ENCODE data around the gene SMAD4. TPM values are rescaled to one million over a fixed set of nuclear protein-coding genes. Genes with fewer than 3 reads are reported as not detected.

SMAD4 gene
- total and polyA plus RNA-seq, 2 donors (not counting 3 experiments of a cell fraction or from before 2014, with no cell fraction given): 63.5 to 82.8 TPM

DNA sequence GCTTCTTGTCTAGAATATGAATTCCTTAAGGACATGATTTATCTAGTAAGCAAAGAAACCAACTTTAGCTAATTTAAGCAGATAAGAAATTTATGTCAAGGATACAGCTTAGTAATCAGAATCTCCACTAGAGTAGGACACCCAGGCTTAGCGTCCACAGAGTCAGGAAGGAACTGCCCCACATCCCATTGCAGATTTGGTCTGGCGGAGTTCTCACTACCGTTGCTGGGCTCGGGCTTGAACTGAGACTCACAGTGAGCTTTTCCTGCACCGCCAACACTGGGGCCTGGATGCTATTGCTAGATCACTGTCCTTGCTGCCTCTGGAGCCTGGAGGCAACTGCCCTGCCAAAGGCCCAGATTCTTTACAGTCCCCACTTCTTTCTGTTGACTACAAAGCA lies 68.1 kb downstream of the SMAD4 start:
- ChIA-PET POLR2A (no interaction called here), CTCF (interaction anchor here (1.4 kb wide), 1 partner anchor 10 kb away, joined by 3 read pairs; no protein-coding TSS in a partner anchor)
- Histone ChIP-seq H3K9me1 (replicated peaks; ENCODE audit: control insufficient read depth, extremely low read depth, insufficient read depth, low read length) (no peaks in the 10 kb centered on the region), H3K9me3 (replicated peaks; ENCODE audit: control insufficient read depth, insufficient read depth, low read length) (no peaks in the 10 kb centered on the region), H2AFZ (ENCODE audit: low read depth, low read length) (no peak overlapping the region), H4K20me1 (replicated peaks; ENCODE audit: control insufficient read depth, extremely low read depth, insufficient read depth, low read length) (no peaks in the 10 kb centered on the region), H3K4me1 (ENCODE audit: control insufficient read depth, extremely low read depth, insufficient read depth, low read length) (no peaks in the 10 kb centered on the region), H3K9ac (replicated peaks; ENCODE audit: extremely low read depth, insufficient read depth, low read length) (no peak overlapping the region), H3K4me3 (replicated peaks in 1 of 3; ENCODE audit: insufficient read depth in 1 of 3, low read depth in 1 of 3, low read length in 3 of 3) (no peak overlapping the region), H3K36me3 (ENCODE audit: control insufficient read depth in 2 of 2, extremely low read depth in 1 of 2, insufficient read depth in 2 of 2, low read length in 2 of 2) (no peaks in the 10 kb centered on the region), H3K27ac (ENCODE audit: insufficient read depth, low read depth, low read length) (no peak overlapping the region), H3K79me2 (ENCODE audit: control insufficient read depth, insufficient read depth, low read length) (no peaks in the 10 kb centered on the region), H3K27me3 (ENCODE audit: control insufficient read depth in 2 of 2, insufficient read depth in 2 of 2, low read length in 2 of 2) (no peaks in the 10 kb centered on the region), H3K4me2 (ENCODE audit: insufficient read depth, low read length) (no peak overlapping the region)
- dilution Hi-C loops (cut with MboI; ENCODE audit: extremely low pct_ligation_motif_present, low sequenced_read_pairs) (no loop called here), intact Hi-C loops (cut with micrococcal nuclease) (no loop called here)
- no peak for TF ChIP-seq MAX (IDR thresholded peaks at IDR 0.05; ENCODE audit: insufficient read depth, insufficient read length)
- no peak for TF ChIP-seq POLR2A (IDR thresholded peaks at IDR 0.05; ENCODE audit: low read depth, low read length)
- TF ChIP-seq EZH2 (IDR thresholded peaks at IDR 0.05; ENCODE audit: borderline replicate concordance, low read depth, low read length, severe bottlenecking): no peak
- no peak for TF ChIP-seq GATA2 (IDR thresholded peaks at IDR 0.05; ENCODE audit: insufficient read depth, insufficient read length, low read depth, low read length)
- no peak for TF ChIP-seq CTCF (IDR thresholded peaks at IDR 0.05; ENCODE audit: extremely low read depth in 1 of 2, insufficient read depth in 1 of 2, low read depth in 1 of 2, low read length in 2 of 2)
- no peak for TF ChIP-seq MYC (IDR thresholded peaks at IDR 0.05; ENCODE audit: low read depth, low read length)
- no peak for TF ChIP-seq FOS (IDR thresholded peaks at IDR 0.05; ENCODE audit: borderline replicate concordance, insufficient read depth, low read length)
- no peak for TF ChIP-seq POLR2AphosphoS5 (IDR thresholded peaks at IDR 0.05; ENCODE audit: insufficient read depth, low read depth, low read length)
- no peak for TF ChIP-seq JUN (IDR thresholded peaks at IDR 0.05; ENCODE audit: borderline replicate concordance, insufficient read depth, insufficient read length, low read depth)
- FAIRE-seq (no peak), DNase-seq (ENCODE audit: low read depth, low spot score) (no peak)
- no TSS peak for BruUV-seq (replicated peaks)
